K562 (cell line): ENCODE results near the gene CSTB. TPM values are rescaled to one million over a fixed set of nuclear protein-coding genes. Genes with fewer than 3 reads are reported as not detected.

Source experiments
- CBX2 ChIP-seq: fragments of 200-600 bp; sonication (generic); IDR thresholded peaks from one replicate; pipeline ENCODE4 v1.6.1; 2012; ENCODE audit warnings: mild to moderate bottlenecking, low read length, inconsistent platforms; ENCODE audit not compliant: insufficient read depth, poor library complexity, severe bottlenecking
- CCNT2 ChIP-seq: IDR thresholded peaks from 2 replicates; pipeline ENCODE4 v1.6.1; 2011; ENCODE audit warnings: borderline replicate concordance, low read depth, mild to moderate bottlenecking, moderate library complexity, mixed read lengths, low read length; ENCODE audit not compliant: insufficient read length; ENCODE audit errors: extremely low read depth
- ETV5 ChIP-seq: sonication (generic); formaldehyde crosslinking; IDR thresholded peaks from 2 replicates; pipeline ENCODE4 v1.4.0; 2020; ENCODE audit warnings: low read depth, mild to moderate bottlenecking, missing genetic modification reagents
- ETV6 ChIP-seq, 3 experiments: fragments of 150-350 bp in 1 of 3; sonication (generic) in 1 of 3; formaldehyde crosslinking in 1 of 3; IDR thresholded peaks; 2 replicates each; pipeline versions ENCODE4 v1.6.1 to v1.8.0; 2014 to 2022; ENCODE audit warnings: borderline replicate concordance in 2 of 3, low read depth in 2 of 3, antibody characterized with exemption in 1 of 3, low read length in 1 of 3, mild to moderate bottlenecking in 1 of 3, missing genetic modification reagents in 1 of 3
- MCM3 ChIP-seq: fragments of 450-650 bp; IDR thresholded peaks from 2 replicates; pipeline ENCODE4 v1.6.1; 2016
- MED1 ChIP-seq: sonication (generic); formaldehyde crosslinking; IDR thresholded peaks from 2 replicates; pipeline ENCODE4 v1.8.1; 2023; ENCODE audit warnings: missing genetic modification reagents, borderline replicate concordance
- MYC ChIP-seq, 2 experiments: fragments of 250-450 bp in 1 of 2; sonication (Bioruptor Pico) in 1 of 2; IDR thresholded peaks; 2 replicates each; pipeline versions ENCODE4 v1.5.1 to v1.6.1; 2012 to 2021; ENCODE audit warnings: low read depth in 2 of 2, borderline replicate concordance in 1 of 2, improper control_type of control experiment in 1 of 2, low read length in 1 of 2, mild to moderate bottlenecking in 1 of 2, moderate library complexity in 1 of 2
- NR3C1 ChIP-seq: sonication (generic); formaldehyde crosslinking; IDR thresholded peaks from 2 replicates; pipeline ENCODE4 v1.8.1; 2022; ENCODE audit warnings: missing genetic modification reagents
- SRSF3 ChIP-seq: fragments of 200-400 bp; formaldehyde crosslinking; IDR thresholded peaks from 2 replicates; pipeline ENCODE4 v1.6.1; 2016; ENCODE audit warnings: mild to moderate bottlenecking, low read length, moderate library complexity; ENCODE audit not compliant: insufficient read depth
- TCF15 ChIP-seq: fragments of 250-450 bp; sonication (Bioruptor Pico); IDR thresholded peaks from 2 replicates; pipeline ENCODE4 v1.8.0; 2022; ENCODE audit warnings: moderate library complexity, mild to moderate bottlenecking, inconsistent platforms
- ZFX ChIP-seq: sonication (generic); formaldehyde crosslinking; IDR thresholded peaks from 2 replicates; pipeline ENCODE4 v1.8.0; 2022; ENCODE audit warnings: mild to moderate bottlenecking, missing genetic modification reagents, moderate library complexity
- ZNF121 ChIP-seq: sonication (generic); formaldehyde crosslinking; conservative IDR thresholded peaks from 2 replicates; pipeline ENCODE4 v1.8.0; 2022; ENCODE audit warnings: missing genetic modification reagents
- ZNF395 ChIP-seq: fragments of 200-800 bp; sonication (Bioruptor generic); IDR thresholded peaks from 2 replicates; pipeline ENCODE4 v1.6.1; 2017; ENCODE audit warnings: missing genetic modification characterization, missing compliant biosample characterization
- ZNF717 ChIP-seq: fragments of 250-450 bp; sonication (Bioruptor Pico); IDR thresholded peaks from 2 replicates; pipeline ENCODE4 v1.5.0; 2021
- polyA plus RNA-seq, 8 experiments: library from polyadenylated mRNA; depleted of rRNA in 4 of 8; stranded (reverse) in 5 of 8; unstranded in 3 of 8; fragments of >200 nt; fragmentation: Nextera tagmentation in 2 of 8; fragmentation: Illumina TruSeq in 1 of 8; extraction: Ambion mirVana in 2 of 8; extraction: Trizol in 1 of 8; gene quantifications; 2 replicates each; pipeline versions ENCODE4 v1.2.1 to v1.2.3, GENCODE V29; 2011 to 2014; ENCODE audit warnings: inconsistent platforms in 1 of 8, missing spikeins in 1 of 8
- total RNA-seq, 7 experiments: library from RNA; depleted of rRNA in 6 of 7; stranded (reverse); fragments of >200 nt in 6 of 7; fragmentation: Illumina TruSeq in 2 of 7; extraction: Trizol in 2 of 7; gene quantifications; 2 replicates each; pipeline versions ENCODE4 v1.2.1 to v1.2.3, GENCODE V29; 2011 to 2021; ENCODE audit warnings: low replicate concordance in 1 of 7
- TF ChIP-seq, protein P1 (sequence below): fragments of 450-650 bp; formaldehyde crosslinking; IDR thresholded peaks from 2 replicates; pipeline ENCODE4 v1.4.0; 2020; ENCODE audit warnings: mild to moderate bottlenecking, mixed read lengths
- TF ChIP-seq, protein P2 (sequence below), 3 experiments: IDR thresholded peaks in 2 of 3; conservative IDR thresholded peaks in 1 of 3; 2 replicates each; pipeline ENCODE4 v1.5.1; 2011 to 2012; ENCODE audit warnings: low read length in 3 of 3, mild to moderate bottlenecking in 3 of 3, control low read depth in 2 of 3, improper control_type of control experiment in 1 of 3, inconsistent platforms in 1 of 3, low read depth in 1 of 3, mixed read lengths in 1 of 3, moderate library complexity in 1 of 3; ENCODE audit not compliant: insufficient read depth in 2 of 3
- TF ChIP-seq, protein P3 (sequence below): fragments of 150-350 bp; conservative IDR thresholded peaks from 2 replicates; pipeline ENCODE4 v1.6.1; 2014; ENCODE audit warnings: low read length

CSTB gene
- total and polyA plus RNA-seq, 9 of the 15 experiments (the other 6 are each of a cell fraction or from before 2014, with no cell fraction given) = 12.4 to 65.0 (median 31.7) TPM

DNA sequence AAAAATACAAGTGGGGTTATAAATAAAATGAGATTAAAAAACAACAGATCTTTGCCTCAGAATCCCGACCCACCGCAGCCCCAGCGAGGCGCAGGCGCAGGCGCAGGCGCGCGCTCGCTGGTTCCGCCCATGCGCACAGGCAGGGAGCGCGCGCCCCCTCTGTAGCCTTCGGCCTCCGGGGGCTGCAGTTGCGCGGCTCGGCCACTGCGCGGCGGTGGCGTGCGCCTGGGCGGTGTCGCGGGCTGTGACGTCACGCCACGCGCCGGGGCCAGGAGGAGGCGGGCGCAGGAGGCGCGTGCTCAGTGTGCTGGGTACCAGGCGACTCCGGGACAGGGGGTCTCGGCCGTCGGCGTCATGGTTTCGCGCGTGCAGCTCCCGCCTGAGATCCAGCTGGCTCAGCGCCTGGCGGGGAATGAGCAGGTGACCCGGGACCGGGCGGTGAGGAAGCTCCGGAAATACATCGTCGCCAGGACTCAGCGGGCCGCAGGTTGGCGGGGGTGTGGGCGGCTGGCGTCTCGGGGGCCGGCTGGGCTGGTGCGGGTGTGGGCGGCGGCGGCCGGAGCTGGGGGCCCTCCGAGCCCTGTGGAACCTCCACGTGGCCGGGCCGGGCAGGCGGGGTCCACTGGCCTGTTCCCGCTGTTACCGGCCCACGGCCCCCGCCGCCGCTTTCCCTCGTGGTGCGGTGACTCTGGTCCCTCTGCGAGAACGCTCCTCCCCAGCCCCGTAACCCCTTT is 13.3 kb upstream of the CSTB start, which contains the start of gene RRP1 (continued):
- peak; percentile 100 for TF ChIP-seq MYC (IDR thresholded peaks at IDR 0.05; ENCODE audit: low read depth, low read length)
- TF ChIP-seq MYC (CRISPR knock-in tag; IDR thresholded peaks at IDR 0.05; ENCODE audit: borderline replicate concordance, low read depth) = no peak
- TF ChIP-seq, protein P1, sequence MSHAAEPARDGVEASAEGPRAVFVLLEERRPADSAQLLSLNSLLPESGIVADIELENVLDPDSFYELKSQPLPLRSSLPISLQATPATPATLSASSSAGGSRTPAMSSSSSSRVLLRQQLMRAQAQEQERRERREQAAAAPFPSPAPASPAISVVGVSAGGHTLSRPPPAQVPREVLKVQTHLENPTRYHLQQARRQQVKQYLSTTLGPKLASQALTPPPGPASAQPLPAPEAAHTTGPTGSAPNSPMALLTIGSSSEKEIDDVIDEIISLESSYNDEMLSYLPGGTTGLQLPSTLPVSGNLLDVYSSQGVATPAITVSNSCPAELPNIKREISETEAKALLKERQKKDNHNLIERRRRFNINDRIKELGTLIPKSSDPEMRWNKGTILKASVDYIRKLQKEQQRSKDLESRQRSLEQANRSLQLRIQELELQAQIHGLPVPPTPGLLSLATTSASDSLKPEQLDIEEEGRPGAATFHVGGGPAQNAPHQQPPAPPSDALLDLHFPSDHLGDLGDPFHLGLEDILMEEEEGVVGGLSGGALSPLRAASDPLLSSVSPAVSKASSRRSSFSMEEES = no peak
- peak; percentile 95 for TF ChIP-seq CCNT2
- no peak for TF ChIP-seq MED1 (CRISPR knock-in tag)
- TF ChIP-seq ZNF121 = no peak
- peak; percentile 74; the same call in 1 of the 2 replicates for TF ChIP-seq ETV5 (CRISPR knock-in tag)
- TF ChIP-seq CBX2 = no peak
- TF ChIP-seq, protein P2, sequence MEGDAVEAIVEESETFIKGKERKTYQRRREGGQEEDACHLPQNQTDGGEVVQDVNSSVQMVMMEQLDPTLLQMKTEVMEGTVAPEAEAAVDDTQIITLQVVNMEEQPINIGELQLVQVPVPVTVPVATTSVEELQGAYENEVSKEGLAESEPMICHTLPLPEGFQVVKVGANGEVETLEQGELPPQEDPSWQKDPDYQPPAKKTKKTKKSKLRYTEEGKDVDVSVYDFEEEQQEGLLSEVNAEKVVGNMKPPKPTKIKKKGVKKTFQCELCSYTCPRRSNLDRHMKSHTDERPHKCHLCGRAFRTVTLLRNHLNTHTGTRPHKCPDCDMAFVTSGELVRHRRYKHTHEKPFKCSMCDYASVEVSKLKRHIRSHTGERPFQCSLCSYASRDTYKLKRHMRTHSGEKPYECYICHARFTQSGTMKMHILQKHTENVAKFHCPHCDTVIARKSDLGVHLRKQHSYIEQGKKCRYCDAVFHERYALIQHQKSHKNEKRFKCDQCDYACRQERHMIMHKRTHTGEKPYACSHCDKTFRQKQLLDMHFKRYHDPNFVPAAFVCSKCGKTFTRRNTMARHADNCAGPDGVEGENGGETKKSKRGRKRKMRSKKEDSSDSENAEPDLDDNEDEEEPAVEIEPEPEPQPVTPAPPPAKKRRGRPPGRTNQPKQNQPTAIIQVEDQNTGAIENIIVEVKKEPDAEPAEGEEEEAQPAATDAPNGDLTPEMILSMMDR (IDR thresholded peaks at IDR 0.05 in 2 of 3, conservative IDR thresholded peaks at IDR 0.05 in 1 of 3; ENCODE audit: insufficient read depth in 2 of 3, low read depth in 1 of 3, low read length in 3 of 3) = peak; percentile 97 to 99 (median 98)
- no peak for TF ChIP-seq ETV6 (IDR thresholded peaks at IDR 0.05; ENCODE audit: borderline replicate concordance in 1 of 2, low read depth in 2 of 2, low read length in 1 of 2)
- TF ChIP-seq ETV6 (CRISPR knock-in tag; IDR thresholded peaks at IDR 0.05; ENCODE audit: borderline replicate concordance) = 0 out of 2 replicates have a peak, but pooled peaks have one; percentile 72
- TF ChIP-seq MCM3 = no peak
- TF ChIP-seq TCF15 (CRISPR knock-in tag) = no peak
- no peak for TF ChIP-seq SRSF3
- TF ChIP-seq NR3C1 (CRISPR knock-in tag) = peak; percentile 84; the same call in 1 of the 2 replicates
- TF ChIP-seq, protein P3, sequence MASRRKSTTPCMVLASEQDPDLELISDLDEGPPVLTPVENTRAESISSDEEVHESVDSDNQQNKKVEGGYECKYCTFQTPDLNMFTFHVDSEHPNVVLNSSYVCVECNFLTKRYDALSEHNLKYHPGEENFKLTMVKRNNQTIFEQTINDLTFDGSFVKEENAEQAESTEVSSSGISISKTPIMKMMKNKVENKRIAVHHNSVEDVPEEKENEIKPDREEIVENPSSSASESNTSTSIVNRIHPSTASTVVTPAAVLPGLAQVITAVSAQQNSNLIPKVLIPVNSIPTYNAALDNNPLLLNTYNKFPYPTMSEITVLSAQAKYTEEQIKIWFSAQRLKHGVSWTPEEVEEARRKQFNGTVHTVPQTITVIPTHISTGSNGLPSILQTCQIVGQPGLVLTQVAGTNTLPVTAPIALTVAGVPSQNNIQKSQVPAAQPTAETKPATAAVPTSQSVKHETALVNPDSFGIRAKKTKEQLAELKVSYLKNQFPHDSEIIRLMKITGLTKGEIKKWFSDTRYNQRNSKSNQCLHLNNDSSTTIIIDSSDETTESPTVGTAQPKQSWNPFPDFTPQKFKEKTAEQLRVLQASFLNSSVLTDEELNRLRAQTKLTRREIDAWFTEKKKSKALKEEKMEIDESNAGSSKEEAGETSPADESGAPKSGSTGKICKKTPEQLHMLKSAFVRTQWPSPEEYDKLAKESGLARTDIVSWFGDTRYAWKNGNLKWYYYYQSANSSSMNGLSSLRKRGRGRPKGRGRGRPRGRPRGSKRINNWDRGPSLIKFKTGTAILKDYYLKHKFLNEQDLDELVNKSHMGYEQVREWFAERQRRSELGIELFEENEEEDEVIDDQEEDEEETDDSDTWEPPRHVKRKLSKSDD = peak; percentile 88; the same call in 1 of the 2 replicates
- peak; percentile 81 for TF ChIP-seq ZFX (CRISPR knock-in tag)
- peak; percentile 67; the same call in 1 of the 2 replicates for TF ChIP-seq ZNF395 (CRISPR knock-in tag)
- no peak for TF ChIP-seq ZNF717
